Panc1 (cell line): ENCODE data around the gene DGCR6.
"Not testable (repeated sequence)": the region's sequence is repeated elsewhere in the genome, so short reads cannot be mapped to it uniquely, and the experiment has no call there.

Experiments used
- POLR2AphosphoS5 ChIP-seq: IDR thresholded peaks from 2 replicates; pipeline ENCODE4 v1.6.1; 2012; ENCODE audit warnings: mild to moderate bottlenecking, low read depth, low read length, moderate library complexity
- SIN3A ChIP-seq: IDR thresholded peaks from 2 replicates; pipeline ENCODE4 v1.6.1; 2012; ENCODE audit warnings: low read depth, mild to moderate bottlenecking, low read length, moderate library complexity, borderline replicate concordance; ENCODE audit not compliant: insufficient read depth
- TF ChIP-seq, protein P1 (sequence below): fragments of 450-650 bp; IDR thresholded peaks from 2 replicates; pipeline ENCODE4 v1.5.1; 2017; ENCODE audit warnings: mild to moderate bottlenecking

DNA sequence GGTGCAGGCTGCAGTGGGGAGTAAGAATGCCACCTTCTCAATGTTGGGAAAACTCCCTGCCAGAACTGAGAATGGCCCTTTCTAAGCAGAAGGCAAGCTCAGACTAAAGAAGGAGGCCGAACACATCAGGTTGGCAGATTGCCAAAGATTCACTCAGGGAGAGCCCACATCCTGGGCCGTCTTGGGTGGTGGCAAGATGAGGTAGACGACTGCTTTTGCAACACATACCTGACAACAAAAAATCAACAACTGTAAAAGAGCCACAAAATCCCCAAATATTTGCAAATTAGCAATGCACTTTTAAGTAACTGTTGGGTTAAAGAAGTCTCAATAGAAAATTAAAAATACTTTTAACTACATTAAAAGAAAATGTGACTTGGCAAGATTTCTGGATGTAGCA, 24.9 kb upstream of the DGCR6 start:
- TF ChIP-seq POLR2AphosphoS5, SIN3A: not testable (repeated sequence)
- TF ChIP-seq, protein P1, sequence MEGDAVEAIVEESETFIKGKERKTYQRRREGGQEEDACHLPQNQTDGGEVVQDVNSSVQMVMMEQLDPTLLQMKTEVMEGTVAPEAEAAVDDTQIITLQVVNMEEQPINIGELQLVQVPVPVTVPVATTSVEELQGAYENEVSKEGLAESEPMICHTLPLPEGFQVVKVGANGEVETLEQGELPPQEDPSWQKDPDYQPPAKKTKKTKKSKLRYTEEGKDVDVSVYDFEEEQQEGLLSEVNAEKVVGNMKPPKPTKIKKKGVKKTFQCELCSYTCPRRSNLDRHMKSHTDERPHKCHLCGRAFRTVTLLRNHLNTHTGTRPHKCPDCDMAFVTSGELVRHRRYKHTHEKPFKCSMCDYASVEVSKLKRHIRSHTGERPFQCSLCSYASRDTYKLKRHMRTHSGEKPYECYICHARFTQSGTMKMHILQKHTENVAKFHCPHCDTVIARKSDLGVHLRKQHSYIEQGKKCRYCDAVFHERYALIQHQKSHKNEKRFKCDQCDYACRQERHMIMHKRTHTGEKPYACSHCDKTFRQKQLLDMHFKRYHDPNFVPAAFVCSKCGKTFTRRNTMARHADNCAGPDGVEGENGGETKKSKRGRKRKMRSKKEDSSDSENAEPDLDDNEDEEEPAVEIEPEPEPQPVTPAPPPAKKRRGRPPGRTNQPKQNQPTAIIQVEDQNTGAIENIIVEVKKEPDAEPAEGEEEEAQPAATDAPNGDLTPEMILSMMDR: not testable (repeated sequence)
